Brain microvascular endothelial cell (primary cell): Measurements from ENCODE around the gene ZNF521.

Source experiments
- DNase-seq: peaks from one replicate; pipeline ENCODE4 v3.0.0-alpha.2; 2020
- H3K27ac ChIP-seq: fragments of 250-450 bp; sonication (Bioruptor Pico); 2 replicates; pipeline ENCODE4 v1.5.1; 2020; ENCODE audit warnings: mild to moderate bottlenecking, moderate library complexity
- H3K27me3 ChIP-seq: fragments of 250-450 bp; sonication (Bioruptor Pico); replicated peaks from 2 replicates; pipeline ENCODE4 v1.5.1; 2020; ENCODE audit warnings: mild to moderate bottlenecking
- H3K36me3 ChIP-seq: fragments of 250-450 bp; sonication (Bioruptor Pico); replicated peaks from 2 replicates; pipeline ENCODE4 v1.5.1; 2020; ENCODE audit warnings: mild to moderate bottlenecking
- H3K4me3 ChIP-seq: 2 replicates; pipeline ENCODE4 v1.5.1; 2011; ENCODE audit warnings: low read depth, mild to moderate bottlenecking, control low read depth, low read length, moderate library complexity
- CTCF ChIP-seq: IDR thresholded peaks from 2 replicates; pipeline ENCODE4 v1.5.1; 2011; ENCODE audit warnings: low read depth, mild to moderate bottlenecking, moderate library complexity, low read length, control low read depth, inconsistent platforms; ENCODE audit errors: missing control alignments
- in situ Hi-C: cut with HindIII; loops from 2 replicates; pipeline ENCODE4 v1.10.0; 2017; ENCODE audit warnings: low sequenced_read_pairs, low pct_ligation_motif_present

Gene ZNF521

DNA sequence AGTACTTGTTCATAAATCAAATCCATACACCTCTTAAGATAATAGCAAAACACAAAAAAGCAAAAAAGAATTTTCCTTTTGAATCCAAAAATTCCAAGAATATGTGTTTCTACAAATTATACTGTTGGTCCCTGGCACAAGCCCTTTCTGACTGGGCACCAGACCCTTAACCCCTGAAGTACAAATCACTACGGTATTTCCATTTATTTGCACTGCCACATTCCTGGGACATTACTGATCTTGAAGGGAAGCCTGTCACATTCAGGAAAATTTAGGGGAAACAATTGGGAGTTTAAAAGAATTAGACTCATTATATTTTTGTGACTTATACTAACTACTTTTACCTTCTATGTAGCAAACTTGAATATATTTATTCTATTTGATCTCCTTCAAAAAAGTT, 98.8 kb downstream of the ZNF521 start:
- in situ Hi-C loops: no loop called here
- no peak overlapping the region for H3K4me3 ChIP-seq
- no peak for DNase-seq
- H3K27me3 ChIP-seq: no peaks in the 10 kb centered on the region
- no peak for TF ChIP-seq CTCF
- no peaks in the 10 kb centered on the region for H3K36me3 ChIP-seq
- H3K27ac ChIP-seq: no peak overlapping the region

- Histone ChIP-seq H3K27me3 (no peaks in the 10 kb centered on the region), H3K27ac (no peak overlapping the region), H3K36me3 (no peaks in the 10 kb centered on the region), H3K4me3 (no peak overlapping the region)
- no peak for DNase-seq
- in situ Hi-C loops: no loop called here
- TF ChIP-seq CTCF: no peak
These were observed 100.9 kb downstream of the ZNF521 start for GRCh38 chr18:25251068-25251467.

- TF ChIP-seq CTCF: no peak
- H3K4me3 ChIP-seq: no peak overlapping the region
- no peak for DNase-seq
- in situ Hi-C loops: no loop called here
- no peak overlapping the region for H3K27ac ChIP-seq
- H3K36me3 ChIP-seq: no peaks in the 10 kb centered on the region
- H3K27me3 ChIP-seq: no peaks in the 10 kb centered on the region
These were observed 101.5 kb downstream of the ZNF521 start for GRCh38 chr18:25250474-25250851.

DNA sequence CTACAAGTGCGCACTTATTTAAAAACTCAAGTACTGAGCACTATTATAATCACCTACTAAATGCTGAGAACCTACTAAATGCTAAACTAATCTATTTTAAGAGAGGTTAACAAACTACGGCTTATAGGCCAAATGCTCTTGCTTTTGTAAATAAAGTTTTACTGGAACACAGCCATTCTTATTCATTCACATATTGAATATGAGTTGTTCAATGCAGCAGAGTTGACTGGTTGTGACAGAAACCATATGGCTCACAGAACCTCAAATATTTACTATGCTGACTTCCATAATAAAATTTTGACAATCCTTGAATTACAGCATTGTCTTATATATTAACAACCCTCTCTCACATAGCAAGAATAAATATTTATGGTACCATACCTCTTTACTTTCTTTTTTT, 103.2 kb downstream of the ZNF521 start:
- no peak for TF ChIP-seq CTCF
- DNase-seq: no peak
- Histone ChIP-seq H3K27ac (no peak overlapping the region), H3K4me3 (no peak overlapping the region), H3K36me3 (no peaks in the 10 kb centered on the region), H3K27me3 (no peaks in the 10 kb centered on the region)
- in situ Hi-C loops: no loop called here

GRCh38 chr18:25247725-25248124, 104.2 kb downstream of the ZNF521 start:
- peak; percentile 29 for DNase-seq
- Histone ChIP-seq H3K4me3 (no peak overlapping the region), H3K27me3 (no peaks in the 10 kb centered on the region), H3K27ac (no peak overlapping the region), H3K36me3 (no peaks in the 10 kb centered on the region)
- in situ Hi-C loops: no loop called here
- no peak for TF ChIP-seq CTCF

GRCh38 chr18:25244924-25245698, 106.9 kb downstream of the ZNF521 start:
- no peak for DNase-seq
- H3K27ac ChIP-seq: no peak overlapping the region
- in situ Hi-C loops: no loop called here

More at GRCh38 chr18:25244924-25245698, 106.9 kb downstream of the ZNF521 start:
- H3K27me3 ChIP-seq: no peaks in the 10 kb centered on the region
- TF ChIP-seq CTCF: no peak
- H3K36me3 ChIP-seq: no peaks in the 10 kb centered on the region
- no peak overlapping the region for H3K4me3 ChIP-seq
